ENCODE measurements around the gene GSE1.

- TF ChIP-seq POLR2A (conservative IDR thresholded peaks at IDR 0.05) = peak; percentile 80
- 0 out of 3 replicates have a peak, but pooled peaks of 1 of the 2 experiments have one; percentile 45 for TF ChIP-seq CBX3 (IDR thresholded peaks at IDR 0.05; ENCODE audit: borderline replicate concordance in 1 of 2, low read length in 2 of 2)
- TF ChIP-seq, protein P1, sequence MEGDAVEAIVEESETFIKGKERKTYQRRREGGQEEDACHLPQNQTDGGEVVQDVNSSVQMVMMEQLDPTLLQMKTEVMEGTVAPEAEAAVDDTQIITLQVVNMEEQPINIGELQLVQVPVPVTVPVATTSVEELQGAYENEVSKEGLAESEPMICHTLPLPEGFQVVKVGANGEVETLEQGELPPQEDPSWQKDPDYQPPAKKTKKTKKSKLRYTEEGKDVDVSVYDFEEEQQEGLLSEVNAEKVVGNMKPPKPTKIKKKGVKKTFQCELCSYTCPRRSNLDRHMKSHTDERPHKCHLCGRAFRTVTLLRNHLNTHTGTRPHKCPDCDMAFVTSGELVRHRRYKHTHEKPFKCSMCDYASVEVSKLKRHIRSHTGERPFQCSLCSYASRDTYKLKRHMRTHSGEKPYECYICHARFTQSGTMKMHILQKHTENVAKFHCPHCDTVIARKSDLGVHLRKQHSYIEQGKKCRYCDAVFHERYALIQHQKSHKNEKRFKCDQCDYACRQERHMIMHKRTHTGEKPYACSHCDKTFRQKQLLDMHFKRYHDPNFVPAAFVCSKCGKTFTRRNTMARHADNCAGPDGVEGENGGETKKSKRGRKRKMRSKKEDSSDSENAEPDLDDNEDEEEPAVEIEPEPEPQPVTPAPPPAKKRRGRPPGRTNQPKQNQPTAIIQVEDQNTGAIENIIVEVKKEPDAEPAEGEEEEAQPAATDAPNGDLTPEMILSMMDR (IDR thresholded peaks at IDR 0.05 in 2 of 3, conservative IDR thresholded peaks at IDR 0.05 in 1 of 3; ENCODE audit: insufficient read depth in 2 of 3, low read depth in 1 of 3, low read length in 3 of 3) = no peak
- TF ChIP-seq ETV6 (IDR thresholded peaks at IDR 0.05; ENCODE audit: borderline replicate concordance in 1 of 2, low read depth in 2 of 2, low read length in 1 of 2) = no peak
- TF ChIP-seq ETV6 (CRISPR knock-in tag; IDR thresholded peaks at IDR 0.05; ENCODE audit: borderline replicate concordance) = no peak
- no peak for TF ChIP-seq CEBPB (tag; IDR thresholded peaks at IDR 0.05)
- TF ChIP-seq HIVEP1 (CRISPR knock-in tag; IDR thresholded peaks at IDR 0.05) = no peak
- TF ChIP-seq GABPA (tag; conservative IDR thresholded peaks at IDR 0.05; ENCODE audit: low read depth) = no peak
- no peak for TF ChIP-seq ZNF24 (IDR thresholded peaks at IDR 0.05)
- TF ChIP-seq, protein P2, sequence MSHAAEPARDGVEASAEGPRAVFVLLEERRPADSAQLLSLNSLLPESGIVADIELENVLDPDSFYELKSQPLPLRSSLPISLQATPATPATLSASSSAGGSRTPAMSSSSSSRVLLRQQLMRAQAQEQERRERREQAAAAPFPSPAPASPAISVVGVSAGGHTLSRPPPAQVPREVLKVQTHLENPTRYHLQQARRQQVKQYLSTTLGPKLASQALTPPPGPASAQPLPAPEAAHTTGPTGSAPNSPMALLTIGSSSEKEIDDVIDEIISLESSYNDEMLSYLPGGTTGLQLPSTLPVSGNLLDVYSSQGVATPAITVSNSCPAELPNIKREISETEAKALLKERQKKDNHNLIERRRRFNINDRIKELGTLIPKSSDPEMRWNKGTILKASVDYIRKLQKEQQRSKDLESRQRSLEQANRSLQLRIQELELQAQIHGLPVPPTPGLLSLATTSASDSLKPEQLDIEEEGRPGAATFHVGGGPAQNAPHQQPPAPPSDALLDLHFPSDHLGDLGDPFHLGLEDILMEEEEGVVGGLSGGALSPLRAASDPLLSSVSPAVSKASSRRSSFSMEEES (CRISPR knock-in tag; IDR thresholded peaks at IDR 0.05) = no peak
- no peak for TF ChIP-seq ZNF274 (IDR thresholded peaks at IDR 0.05; ENCODE audit: borderline replicate concordance, low read depth, low read length)
Observed at GRCh38 chr16:85571813-85572619, 41.1 kb upstream of the GSE1 start.
